ENCODE measurements around the gene DDI1. TPM values are rescaled to one million over a fixed set of nuclear protein-coding genes. Genes with fewer than 3 reads are reported as not detected.

DDI1 gene
- total and polyA plus RNA-seq, 2 experiments from 2014 or later = 0.13 TPM; not detected in 1

DNA sequence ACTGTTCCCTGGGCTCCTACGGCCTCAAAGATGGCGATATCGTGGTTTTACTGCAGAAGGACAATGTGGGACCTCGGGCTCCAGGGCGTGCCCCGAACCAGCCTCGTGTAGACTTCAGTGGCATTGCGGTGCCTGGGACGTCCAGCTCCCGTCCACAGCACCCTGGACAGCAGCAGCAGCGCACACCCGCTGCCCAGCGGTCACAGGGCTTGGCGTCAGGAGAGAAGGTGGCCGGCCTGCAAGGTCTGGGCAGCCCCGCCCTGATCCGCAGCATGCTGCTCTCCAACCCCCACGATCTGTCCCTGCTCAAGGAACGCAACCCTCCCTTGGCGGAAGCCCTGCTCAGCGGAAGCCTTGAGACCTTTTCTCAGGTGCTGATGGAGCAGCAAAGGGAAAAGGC is 555 bp downstream of the DDI1 start:
- Histone ChIP-seq H3K27me3 (ENCODE audit: insufficient read depth) (no peaks in the 10 kb centered on the region), H3K4me2 (no peak overlapping the region), H3K27ac (ENCODE audit: low read depth) (no peak overlapping the region), H3K36me3 (ENCODE audit: insufficient read depth) (no peaks in the 10 kb centered on the region), H3K79me2 (replicated peaks; ENCODE audit: insufficient read depth) (no peaks in the 10 kb centered on the region), H3K9me2 (ENCODE audit: insufficient read depth) (no peaks in the 10 kb centered on the region), H3K4me3 (no peak overlapping the region), H4K20me1 (replicated peaks; ENCODE audit: insufficient read depth) (no peaks in the 10 kb centered on the region), H3F3A (replicated peaks; ENCODE audit: low read depth) (no peaks in the 10 kb centered on the region), H2AFZ (no peak overlapping the region), H3K4me1 (ENCODE audit: insufficient read depth) (no peaks in the 10 kb centered on the region)
- H3K27me3 Mint-ChIP-seq (ENCODE audit: insufficient read depth, low read depth, poor library complexity) = no peaks in the 10 kb centered on the region
- H3K36me3 Mint-ChIP-seq (ENCODE audit: low read depth) = no peaks in the 10 kb centered on the region
- DNase-seq (ENCODE audit: low spot score) = no peak
- no peaks in the 10 kb centered on the region for H3K4me1 Mint-ChIP-seq
- H3K4me3 Mint-ChIP-seq = no peak overlapping the region
- no peak for ATAC-seq
- no peak overlapping the region for H3K27ac Mint-ChIP-seq
- TF ChIP-seq, protein P1, sequence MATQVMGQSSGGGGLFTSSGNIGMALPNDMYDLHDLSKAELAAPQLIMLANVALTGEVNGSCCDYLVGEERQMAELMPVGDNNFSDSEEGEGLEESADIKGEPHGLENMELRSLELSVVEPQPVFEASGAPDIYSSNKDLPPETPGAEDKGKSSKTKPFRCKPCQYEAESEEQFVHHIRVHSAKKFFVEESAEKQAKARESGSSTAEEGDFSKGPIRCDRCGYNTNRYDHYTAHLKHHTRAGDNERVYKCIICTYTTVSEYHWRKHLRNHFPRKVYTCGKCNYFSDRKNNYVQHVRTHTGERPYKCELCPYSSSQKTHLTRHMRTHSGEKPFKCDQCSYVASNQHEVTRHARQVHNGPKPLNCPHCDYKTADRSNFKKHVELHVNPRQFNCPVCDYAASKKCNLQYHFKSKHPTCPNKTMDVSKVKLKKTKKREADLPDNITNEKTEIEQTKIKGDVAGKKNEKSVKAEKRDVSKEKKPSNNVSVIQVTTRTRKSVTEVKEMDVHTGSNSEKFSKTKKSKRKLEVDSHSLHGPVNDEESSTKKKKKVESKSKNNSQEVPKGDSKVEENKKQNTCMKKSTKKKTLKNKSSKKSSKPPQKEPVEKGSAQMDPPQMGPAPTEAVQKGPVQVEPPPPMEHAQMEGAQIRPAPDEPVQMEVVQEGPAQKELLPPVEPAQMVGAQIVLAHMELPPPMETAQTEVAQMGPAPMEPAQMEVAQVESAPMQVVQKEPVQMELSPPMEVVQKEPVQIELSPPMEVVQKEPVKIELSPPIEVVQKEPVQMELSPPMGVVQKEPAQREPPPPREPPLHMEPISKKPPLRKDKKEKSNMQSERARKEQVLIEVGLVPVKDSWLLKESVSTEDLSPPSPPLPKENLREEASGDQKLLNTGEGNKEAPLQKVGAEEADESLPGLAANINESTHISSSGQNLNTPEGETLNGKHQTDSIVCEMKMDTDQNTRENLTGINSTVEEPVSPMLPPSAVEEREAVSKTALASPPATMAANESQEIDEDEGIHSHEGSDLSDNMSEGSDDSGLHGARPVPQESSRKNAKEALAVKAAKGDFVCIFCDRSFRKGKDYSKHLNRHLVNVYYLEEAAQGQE (IDR thresholded peaks at IDR 0.05; ENCODE audit: unreplicated experiment) = peak; percentile 51
- TF ChIP-seq STAT1 (IDR thresholded peaks at IDR 0.05; ENCODE audit: unreplicated experiment) (no peak), POLR2AphosphoS5 (IDR thresholded peaks at IDR 0.05; ENCODE audit: low read depth) (no peak)
- TF ChIP-seq, protein P2, sequence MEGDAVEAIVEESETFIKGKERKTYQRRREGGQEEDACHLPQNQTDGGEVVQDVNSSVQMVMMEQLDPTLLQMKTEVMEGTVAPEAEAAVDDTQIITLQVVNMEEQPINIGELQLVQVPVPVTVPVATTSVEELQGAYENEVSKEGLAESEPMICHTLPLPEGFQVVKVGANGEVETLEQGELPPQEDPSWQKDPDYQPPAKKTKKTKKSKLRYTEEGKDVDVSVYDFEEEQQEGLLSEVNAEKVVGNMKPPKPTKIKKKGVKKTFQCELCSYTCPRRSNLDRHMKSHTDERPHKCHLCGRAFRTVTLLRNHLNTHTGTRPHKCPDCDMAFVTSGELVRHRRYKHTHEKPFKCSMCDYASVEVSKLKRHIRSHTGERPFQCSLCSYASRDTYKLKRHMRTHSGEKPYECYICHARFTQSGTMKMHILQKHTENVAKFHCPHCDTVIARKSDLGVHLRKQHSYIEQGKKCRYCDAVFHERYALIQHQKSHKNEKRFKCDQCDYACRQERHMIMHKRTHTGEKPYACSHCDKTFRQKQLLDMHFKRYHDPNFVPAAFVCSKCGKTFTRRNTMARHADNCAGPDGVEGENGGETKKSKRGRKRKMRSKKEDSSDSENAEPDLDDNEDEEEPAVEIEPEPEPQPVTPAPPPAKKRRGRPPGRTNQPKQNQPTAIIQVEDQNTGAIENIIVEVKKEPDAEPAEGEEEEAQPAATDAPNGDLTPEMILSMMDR (conservative IDR thresholded peaks at IDR 0.05; ENCODE audit: low read depth in 2 of 2) = no peak
- H3K9me3 Mint-ChIP-seq = no peaks in the 10 kb centered on the region; the same call in 2 of the 3 replicates

DNA sequence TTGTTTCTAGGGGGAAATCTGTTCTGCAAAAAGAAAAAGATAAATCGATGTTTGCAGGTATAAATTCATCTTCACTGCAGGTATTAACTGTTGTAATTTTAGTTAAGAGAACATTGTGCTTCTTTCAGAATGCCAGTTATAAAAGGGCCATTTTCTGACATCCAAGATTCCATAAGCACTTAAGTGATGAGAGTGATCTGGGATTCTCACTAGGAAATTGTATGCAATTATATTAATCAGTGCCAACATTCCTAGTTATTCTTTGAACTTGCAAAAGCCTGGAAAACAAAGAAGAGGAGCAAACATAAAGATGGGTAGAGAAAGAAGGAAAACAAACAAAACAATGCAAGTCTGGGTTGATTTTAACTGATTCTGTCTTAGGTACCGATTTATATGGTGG is 5.4 kb downstream of the DDI1 start:
- Histone ChIP-seq H3K4me3 (no peak overlapping the region), H3K4me2 (no peak overlapping the region), H3K27me3 (ENCODE audit: insufficient read depth) (no peaks in the 10 kb centered on the region), H3K36me3 (ENCODE audit: insufficient read depth) (no peaks in the 10 kb centered on the region), H2AFZ (no peak overlapping the region), H3K9me2 (ENCODE audit: insufficient read depth) (no peaks in the 10 kb centered on the region), H3K79me2 (replicated peaks; ENCODE audit: insufficient read depth) (no peaks in the 10 kb centered on the region), H3K4me1 (ENCODE audit: insufficient read depth) (no peaks in the 10 kb centered on the region), H4K20me1 (replicated peaks; ENCODE audit: insufficient read depth) (no peaks in the 10 kb centered on the region), H3F3A (replicated peaks; ENCODE audit: low read depth) (no peaks in the 10 kb centered on the region), H3K27ac (ENCODE audit: low read depth) (no peak overlapping the region)
- Mint-ChIP-seq H3K27me3 (ENCODE audit: insufficient read depth, low read depth, poor library complexity) (no peaks in the 10 kb centered on the region), H3K4me3 (no peak overlapping the region), H3K4me1 (0 out of 3 replicates have a peak, but pooled peaks cover 2% of the 10 kb centered on the region), H3K27ac (no peak overlapping the region), H3K9me3 (no peaks in the 10 kb centered on the region; the same call in 2 of the 3 replicates), H3K36me3 (ENCODE audit: low read depth) (no peaks in the 10 kb centered on the region)
- DNase-seq (ENCODE audit: low spot score) (no peak), ATAC-seq (no peak)
- TF ChIP-seq, protein P2 (conservative IDR thresholded peaks at IDR 0.05; ENCODE audit: low read depth in 2 of 2) = no peak
- TF ChIP-seq, protein P3, sequence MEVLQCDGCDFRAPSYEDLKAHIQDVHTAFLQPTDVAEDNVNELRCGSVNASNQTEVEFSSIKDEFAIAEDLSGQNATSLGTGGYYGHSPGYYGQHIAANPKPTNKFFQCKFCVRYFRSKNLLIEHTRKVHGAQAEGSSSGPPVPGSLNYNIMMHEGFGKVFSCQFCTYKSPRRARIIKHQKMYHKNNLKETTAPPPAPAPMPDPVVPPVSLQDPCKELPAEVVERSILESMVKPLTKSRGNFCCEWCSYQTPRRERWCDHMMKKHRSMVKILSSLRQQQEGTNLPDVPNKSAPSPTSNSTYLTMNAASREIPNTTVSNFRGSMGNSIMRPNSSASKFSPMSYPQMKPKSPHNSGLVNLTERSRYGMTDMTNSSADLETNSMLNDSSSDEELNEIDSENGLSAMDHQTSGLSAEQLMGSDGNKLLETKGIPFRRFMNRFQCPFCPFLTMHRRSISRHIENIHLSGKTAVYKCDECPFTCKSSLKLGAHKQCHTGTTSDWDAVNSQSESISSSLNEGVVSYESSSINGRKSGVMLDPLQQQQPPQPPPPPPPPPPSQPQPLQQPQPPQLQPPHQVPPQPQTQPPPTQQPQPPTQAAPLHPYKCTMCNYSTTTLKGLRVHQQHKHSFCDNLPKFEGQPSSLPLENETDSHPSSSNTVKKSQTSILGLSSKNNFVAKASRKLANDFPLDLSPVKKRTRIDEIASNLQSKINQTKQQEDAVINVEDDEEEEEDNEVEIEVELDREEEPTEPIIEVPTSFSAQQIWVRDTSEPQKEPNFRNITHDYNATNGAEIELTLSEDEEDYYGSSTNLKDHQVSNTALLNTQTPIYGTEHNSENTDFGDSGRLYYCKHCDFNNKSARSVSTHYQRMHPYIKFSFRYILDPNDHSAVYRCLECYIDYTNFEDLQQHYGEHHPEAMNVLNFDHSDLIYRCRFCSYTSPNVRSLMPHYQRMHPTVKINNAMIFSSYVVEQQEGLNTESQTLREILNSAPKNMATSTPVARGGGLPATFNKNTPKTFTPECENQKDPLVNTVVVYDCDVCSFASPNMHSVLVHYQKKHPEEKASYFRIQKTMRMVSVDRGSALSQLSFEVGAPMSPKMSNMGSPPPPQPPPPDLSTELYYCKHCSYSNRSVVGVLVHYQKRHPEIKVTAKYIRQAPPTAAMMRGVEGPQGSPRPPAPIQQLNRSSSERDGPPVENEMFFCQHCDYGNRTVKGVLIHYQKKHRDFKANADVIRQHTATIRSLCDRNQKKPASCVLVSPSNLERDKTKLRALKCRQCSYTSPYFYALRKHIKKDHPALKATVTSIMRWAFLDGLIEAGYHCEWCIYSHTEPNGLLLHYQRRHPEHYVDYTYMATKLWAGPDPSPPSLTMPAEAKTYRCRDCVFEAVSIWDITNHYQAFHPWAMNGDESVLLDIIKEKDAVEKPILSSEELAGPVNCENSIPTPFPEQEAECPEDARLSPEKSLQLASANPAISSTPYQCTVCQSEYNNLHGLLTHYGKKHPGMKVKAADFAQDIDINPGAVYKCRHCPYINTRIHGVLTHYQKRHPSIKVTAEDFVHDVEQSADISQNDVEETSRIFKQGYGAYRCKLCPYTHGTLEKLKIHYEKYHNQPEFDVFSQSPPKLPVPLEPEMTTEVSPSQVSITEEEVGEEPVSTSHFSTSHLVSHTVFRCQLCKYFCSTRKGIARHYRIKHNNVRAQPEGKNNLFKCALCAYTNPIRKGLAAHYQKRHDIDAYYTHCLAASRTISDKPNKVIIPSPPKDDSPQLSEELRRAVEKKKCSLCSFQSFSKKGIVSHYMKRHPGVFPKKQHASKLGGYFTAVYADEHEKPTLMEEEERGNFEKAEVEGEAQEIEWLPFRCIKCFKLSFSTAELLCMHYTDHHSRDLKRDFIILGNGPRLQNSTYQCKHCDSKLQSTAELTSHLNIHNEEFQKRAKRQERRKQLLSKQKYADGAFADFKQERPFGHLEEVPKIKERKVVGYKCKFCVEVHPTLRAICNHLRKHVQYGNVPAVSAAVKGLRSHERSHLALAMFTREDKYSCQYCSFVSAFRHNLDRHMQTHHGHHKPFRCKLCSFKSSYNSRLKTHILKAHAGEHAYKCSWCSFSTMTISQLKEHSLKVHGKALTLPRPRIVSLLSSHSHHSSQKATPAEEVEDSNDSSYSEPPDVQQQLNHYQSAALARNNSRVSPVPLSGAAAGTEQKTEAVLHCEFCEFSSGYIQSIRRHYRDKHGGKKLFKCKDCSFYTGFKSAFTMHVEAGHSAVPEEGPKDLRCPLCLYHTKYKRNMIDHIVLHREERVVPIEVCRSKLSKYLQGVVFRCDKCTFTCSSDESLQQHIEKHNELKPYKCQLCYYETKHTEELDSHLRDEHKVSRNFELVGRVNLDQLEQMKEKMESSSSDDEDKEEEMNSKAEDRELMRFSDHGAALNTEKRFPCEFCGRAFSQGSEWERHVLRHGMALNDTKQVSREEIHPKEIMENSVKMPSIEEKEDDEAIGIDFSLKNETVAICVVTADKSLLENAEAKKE (CRISPR knock-in tag; IDR thresholded peaks at IDR 0.05) = no peak
- TF ChIP-seq, protein P4, sequence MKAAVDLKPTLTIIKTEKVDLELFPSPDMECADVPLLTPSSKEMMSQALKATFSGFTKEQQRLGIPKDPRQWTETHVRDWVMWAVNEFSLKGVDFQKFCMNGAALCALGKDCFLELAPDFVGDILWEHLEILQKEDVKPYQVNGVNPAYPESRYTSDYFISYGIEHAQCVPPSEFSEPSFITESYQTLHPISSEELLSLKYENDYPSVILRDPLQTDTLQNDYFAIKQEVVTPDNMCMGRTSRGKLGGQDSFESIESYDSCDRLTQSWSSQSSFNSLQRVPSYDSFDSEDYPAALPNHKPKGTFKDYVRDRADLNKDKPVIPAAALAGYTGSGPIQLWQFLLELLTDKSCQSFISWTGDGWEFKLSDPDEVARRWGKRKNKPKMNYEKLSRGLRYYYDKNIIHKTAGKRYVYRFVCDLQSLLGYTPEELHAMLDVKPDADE (IDR thresholded peaks at IDR 0.05) = no peak

All from GM23338 (cell line).